Measurements from ENCODE around the gene PLPP4.

- TF ChIP-seq HOXA7 (CRISPR knock-in tag; IDR thresholded peaks at IDR 0.05; ENCODE audit: borderline replicate concordance): no peak
- TF ChIP-seq TCF7L2 (IDR thresholded peaks at IDR 0.05; ENCODE audit: borderline replicate concordance, low read depth, low read length): no peak
- no peak for TF ChIP-seq ZNF350 (tag by site-specific recombination; IDR thresholded peaks at IDR 0.05)
- no peak for TF ChIP-seq ZNF302 (tag by site-specific recombination; IDR thresholded peaks at IDR 0.05; ENCODE audit: low read depth)
- TF ChIP-seq PATZ1 (tag by site-specific recombination; IDR thresholded peaks at IDR 0.05): no peak
- TF ChIP-seq CTCF (tag by site-specific recombination; IDR thresholded peaks at IDR 0.05): no peak
- no peak for TF ChIP-seq ZNF335 (tag by site-specific recombination; conservative IDR thresholded peaks at IDR 0.05)
- no peak for TF ChIP-seq EGR2 (tag by site-specific recombination; IDR thresholded peaks at IDR 0.05; ENCODE audit: low read depth)
- TF ChIP-seq BCL11A (tag by site-specific recombination; IDR thresholded peaks at IDR 0.05; ENCODE audit: low read depth): no peak
- TF ChIP-seq ZNF701 (tag by site-specific recombination; IDR thresholded peaks at IDR 0.05): no peak
- no peak for TF ChIP-seq ZNF610 (tag by site-specific recombination; IDR thresholded peaks at IDR 0.05; ENCODE audit: borderline replicate concordance)
- no peak for TF ChIP-seq ZNF792 (tag by site-specific recombination; IDR thresholded peaks at IDR 0.05)
Observed at GRCh38 chr10:120455004-120455403, 2.0 kb upstream of the PLPP4 start.

All from HEK293 (cell line).